Suprapubic skin (tissue), 4 donors: ENCODE measurements around the gene TRIM46. TPM values are rescaled to one million over a fixed set of nuclear protein-coding genes. Genes with fewer than 3 reads are reported as not detected.
A peak's percentile ranks its signal among the peaks of the same experiment; 100 is the strongest.
"Not testable (repeated sequence)": the region's sequence is repeated elsewhere in the genome, so short reads cannot be mapped to it uniquely, and the experiment has no call there.

Experiments
- DNase-seq, 2 donors: peaks; one replicate each; pipeline ENCODE4 v3.0.0-alpha.2; 2019; ENCODE audit warnings: low spot score in 2 of 2
- H3K27ac ChIP-seq: fragments of 200-600 bp; sonication (generic); one replicate; pipeline ENCODE4 v1.5.1; 2019
- H3K27me3 ChIP-seq: fragments of 200-600 bp; sonication (generic); one replicate; pipeline ENCODE4 v1.5.1; 2019
- H3K36me3 ChIP-seq: fragments of 200-600 bp; sonication (generic); one replicate; pipeline ENCODE4 v1.5.1; 2019
- H3K4me1 ChIP-seq: fragments of 200-600 bp; sonication (generic); one replicate; pipeline ENCODE4 v1.5.1; 2019
- H3K4me3 ChIP-seq: fragments of 200-600 bp; sonication (generic); one replicate; pipeline ENCODE4 v1.5.1; 2019; ENCODE audit warnings: mild to moderate bottlenecking
- H3K9me3 ChIP-seq: fragments of 200-600 bp; sonication (generic); one replicate; pipeline ENCODE4 v1.5.1; 2019
- CTCF ChIP-seq, 2 donors: fragments of 200-600 bp in 1 of 2; fragments of 450-650 bp in 1 of 2; sonication (generic) in 1 of 2; IDR thresholded peaks; one replicate each; pipeline ENCODE4 v1.5.1; 2016 to 2019; ENCODE audit warnings: antibody characterized with exemption in 2 of 2, mild to moderate bottlenecking in 1 of 2, moderate library complexity in 1 of 2
- EP300 ChIP-seq: sonication (generic); formaldehyde crosslinking; IDR thresholded peaks from one replicate; pipeline ENCODE4 v1.6.1; 2017; ENCODE audit warnings: antibody characterized with exemption
- POLR2A ChIP-seq, 2 donors: fragments of 450-650 bp; IDR thresholded peaks; one replicate each; pipeline ENCODE4 v1.6.1; 2017; ENCODE audit warnings: antibody characterized with exemption in 2 of 2, mild to moderate bottlenecking in 2 of 2, moderate library complexity in 2 of 2
- POLR2AphosphoS5 ChIP-seq, 3 donors: sonication (generic); formaldehyde crosslinking; IDR thresholded peaks; one replicate each; pipeline ENCODE4 v1.6.1; 2017; ENCODE audit warnings: antibody characterized with exemption in 3 of 3
- WGBS: methylation state at CpG from one replicate; pipeline ENCODE4 v1.1.5; 2018; 5-methylcytosine and 5-hydroxymethylcytosine counted together
- total RNA-seq, 4 donors: library from RNA; depleted of rRNA; stranded (reverse); fragments of >200 nt; gene quantifications; one replicate each; pipeline ENCODE4 v1.1.0, GENCODE V29; 2016

The TRIM46 gene
- total RNA-seq, 4 donors from 2014 or later = 0.34 to 0.80 TPM; not detected in 2

- Histone ChIP-seq H3K4me1 (peaks cover 64% of the 10 kb centered on the region), H3K9me3 (no peaks in the 10 kb centered on the region), H3K4me3 (peak overlapping the region; percentile 61), H3K27ac (peak overlapping the region; percentile 100), H3K27me3 (no peaks in the 10 kb centered on the region), H3K36me3 (peaks cover 19% of the 10 kb centered on the region)
- WGBS = 79% methylated on average over 6 of the region's 6 CpGs
- no peak for TF ChIP-seq POLR2AphosphoS5 (IDR thresholded peaks at IDR 0.05)
- no peak for TF ChIP-seq POLR2A (IDR thresholded peaks at IDR 0.05)
- TF ChIP-seq EP300 = no peak
- no peak for TF ChIP-seq CTCF (IDR thresholded peaks at IDR 0.05)
- DNase-seq = no peak
Observed at GRCh38 chr1:155137154-155137949, 36.3 kb upstream of the TRIM46 start.

DNA sequence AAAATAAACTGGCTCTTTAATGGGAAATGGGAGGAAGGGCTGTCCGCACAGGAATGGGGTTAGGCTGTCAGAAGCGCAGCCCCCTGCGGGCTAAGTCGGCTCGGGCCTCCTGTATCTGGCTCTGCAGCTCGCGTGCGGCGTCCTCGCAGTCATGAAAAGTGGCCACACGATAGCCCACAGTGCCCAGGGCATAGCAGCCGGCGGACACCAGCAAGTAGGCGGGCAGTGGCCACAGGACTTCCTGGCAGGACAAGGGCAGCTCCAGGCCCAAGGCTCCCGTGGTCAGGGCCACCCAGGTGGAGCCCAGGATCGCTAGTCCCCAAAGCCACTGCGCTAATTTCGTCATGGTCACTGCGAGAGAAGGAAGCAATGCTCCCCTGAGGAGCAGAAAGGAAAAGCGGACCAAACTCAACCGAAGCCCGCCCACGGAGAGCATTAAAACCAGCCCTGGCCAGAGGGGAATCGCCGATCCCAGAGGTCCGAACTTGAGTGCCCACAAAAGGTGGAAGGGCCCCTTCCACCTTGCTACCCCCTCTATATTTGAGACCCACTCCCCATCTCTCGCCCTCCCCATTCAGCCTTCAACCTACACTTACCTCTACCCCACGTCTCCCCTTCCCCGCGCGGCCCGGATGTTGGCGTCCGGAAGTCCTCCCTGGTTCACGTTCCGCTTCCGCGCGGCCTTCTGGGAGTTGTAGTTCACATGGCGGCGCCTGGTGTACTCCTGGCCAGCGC is 33.6 kb upstream of the TRIM46 start, which contains the start of gene DPM3:
Gene DPM3, minus strand, starts transcription at position 637 of the 735 bp plus-strand sequence. Its CDS starts 291 bp downstream, at position 346.
- Histone ChIP-seq H3K4me3 (peak within 1 kb of the TSS; percentile 80), H3K27me3 (no peaks in the 10 kb centered on the region), H3K36me3 (no peaks in the 10 kb centered on the region), H3K4me1 (peaks cover 37% of the 10 kb centered on the region), H3K9me3 (no peaks in the 10 kb centered on the region), H3K27ac (peak within 1 kb of the TSS; percentile 87)
- WGBS = 1% methylated on average over 34 of the region's 42 CpGs
- TF ChIP-seq EP300 (no peak), POLR2AphosphoS5 (IDR thresholded peaks at IDR 0.05) (peak in 1 of 3 donors; percentile 34), POLR2A (IDR thresholded peaks at IDR 0.05) (peak in 1 of 2 donors; percentile 57), CTCF (IDR thresholded peaks at IDR 0.05) (no peak)
- peak; percentile 95 to 96 for DNase-seq

DNA sequence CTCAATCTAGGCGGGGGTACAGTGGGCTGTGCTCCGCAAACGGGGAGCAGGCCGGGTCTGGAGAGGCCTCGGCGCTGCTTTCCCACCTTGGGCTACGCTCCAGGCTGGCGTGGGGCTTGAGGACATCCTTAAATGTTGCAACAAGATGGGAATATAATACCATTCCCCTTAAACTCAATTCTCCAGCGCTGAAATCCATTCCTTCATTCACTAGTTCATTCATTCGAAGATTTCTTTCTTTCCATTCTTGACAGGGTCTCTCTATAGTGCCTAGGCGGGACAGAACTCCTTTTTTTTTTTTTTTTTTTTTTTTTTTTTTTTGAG is 33.1 kb upstream of the TRIM46 start:
- 5% methylated on average over 11 of the region's 11 CpGs for WGBS
- TF ChIP-seq POLR2A (IDR thresholded peaks at IDR 0.05) (no peak), EP300 (no peak), CTCF (IDR thresholded peaks at IDR 0.05) (no peak), POLR2AphosphoS5 (IDR thresholded peaks at IDR 0.05) (no peak)
- Histone ChIP-seq H3K4me3 (peak overlapping the region; percentile 80), H3K9me3 (no peaks in the 10 kb centered on the region), H3K4me1 (peaks cover 32% of the 10 kb centered on the region), H3K27ac (peak overlapping the region; percentile 87), H3K27me3 (no peaks in the 10 kb centered on the region), H3K36me3 (no peaks in the 10 kb centered on the region)
- DNase-seq = no peak

GRCh38 chr1:155141749-155142148 is 31.9 kb upstream of the TRIM46 start:
- peaks cover 30% of the 10 kb centered on the region for H3K4me1 ChIP-seq
- H3K9me3 ChIP-seq = no peaks in the 10 kb centered on the region
- no peak for TF ChIP-seq POLR2AphosphoS5 (IDR thresholded peaks at IDR 0.05)
- TF ChIP-seq EP300 = no peak
- TF ChIP-seq CTCF (IDR thresholded peaks at IDR 0.05) = no peak
- no peak for TF ChIP-seq POLR2A (IDR thresholded peaks at IDR 0.05)
- H3K27me3 ChIP-seq = peaks cover 3% of the 10 kb centered on the region
- DNase-seq = peak in 1 of 2 donors; percentile 42
- H3K36me3 ChIP-seq = no peaks in the 10 kb centered on the region
- H3K27ac ChIP-seq = no peak overlapping the region
- 87% methylated on average over 7 of the region's 7 CpGs for WGBS
- no peak overlapping the region for H3K4me3 ChIP-seq

GRCh38 chr1:155145491-155145890 is 28.2 kb upstream of the TRIM46 start:
- no peak for DNase-seq
- Histone ChIP-seq H3K36me3 (no peaks in the 10 kb centered on the region), H3K27me3 (peaks cover 3% of the 10 kb centered on the region), H3K27ac (no peak overlapping the region), H3K4me1 (peaks cover 2% of the 10 kb centered on the region), H3K9me3 (no peaks in the 10 kb centered on the region), H3K4me3 (no peak overlapping the region)
- no peak for TF ChIP-seq POLR2AphosphoS5 (IDR thresholded peaks at IDR 0.05)
- no peak for TF ChIP-seq CTCF (IDR thresholded peaks at IDR 0.05)
- TF ChIP-seq POLR2A (IDR thresholded peaks at IDR 0.05) = no peak
- TF ChIP-seq EP300 = no peak
- 91% methylated on average over 3 of the region's 3 CpGs for WGBS

DNA sequence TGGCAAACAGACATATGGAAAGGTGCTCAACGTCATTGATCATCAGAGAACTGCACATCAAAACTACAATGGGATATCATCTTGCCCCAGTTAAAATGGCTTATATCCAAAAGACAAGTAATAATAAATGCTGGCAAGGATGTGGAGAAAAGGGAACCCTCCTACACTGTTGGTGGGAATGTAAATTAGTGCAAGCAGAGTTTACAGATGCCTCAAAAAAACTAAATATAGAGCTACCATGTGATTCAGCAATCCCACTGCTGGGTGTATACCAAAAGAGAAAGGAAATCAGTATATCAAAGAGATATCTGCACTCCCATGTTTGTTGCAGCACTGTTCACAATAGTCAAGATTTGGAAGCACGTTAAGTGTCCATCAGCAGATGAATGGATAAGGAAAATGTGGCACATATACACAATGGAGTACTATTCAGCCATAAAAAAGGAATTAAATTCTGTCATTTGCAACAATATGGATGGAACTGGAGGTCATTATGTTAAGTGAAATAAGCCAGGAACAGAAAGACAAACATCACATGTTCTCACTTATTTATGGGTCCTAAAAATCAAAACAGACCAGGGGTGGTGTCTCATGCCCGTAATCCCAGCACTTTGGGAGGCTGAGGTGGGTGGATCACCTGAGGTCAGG is 17.5 kb upstream of the TRIM46 start:
- 73% methylated on average over 3 of the region's 3 CpGs for WGBS

More for the DNA sequence above, 17.5 kb upstream of the TRIM46 start:
- not testable (repeated sequence) for DNase-seq, H3K36me3 ChIP-seq, H3K27me3 ChIP-seq, H3K9me3 ChIP-seq, H3K4me3 ChIP-seq, H3K27ac ChIP-seq, H3K4me1 ChIP-seq
